Upper lobe of right lung (tissue), 1 donor: Measurements from ENCODE around the gene CLEC16A. TPM values are rescaled to one million over a fixed set of nuclear protein-coding genes. Genes with fewer than 3 reads are reported as not detected.

Source experiments
- ATAC-seq: fragments of 200-7000 bp; cut with Tn5 transposase; one replicate; pipeline ENCODE4 v1.9.1; 2020; ENCODE audit warnings: mild to moderate bottlenecking, moderate library complexity
- DNase-seq: peaks from one replicate; pipeline ENCODE4 v3.0.0-alpha.2; 2020
- H3K27ac ChIP-seq: fragments of 200-600 bp; one replicate; pipeline ENCODE4 v1.8.0; 2022
- H3K27me3 ChIP-seq: fragments of 200-600 bp; one replicate; pipeline ENCODE4 v1.8.0; 2022; ENCODE audit warnings: mild to moderate bottlenecking
- H3K36me3 ChIP-seq: fragments of 200-600 bp; one replicate; pipeline ENCODE4 v1.8.0; 2022
- H3K4me1 ChIP-seq: fragments of 200-600 bp; one replicate; pipeline ENCODE4 v1.8.0; 2022
- H3K4me3 ChIP-seq: fragments of 200-600 bp; one replicate; pipeline ENCODE4 v1.8.0; 2022; ENCODE audit warnings: mild to moderate bottlenecking
- H3K9me3 ChIP-seq: fragments of 200-600 bp; one replicate; pipeline ENCODE4 v1.8.0; 2022
- CTCF ChIP-seq: fragments of 200-600 bp; IDR thresholded peaks from one replicate; pipeline ENCODE4 v1.8.0; 2022; ENCODE audit warnings: antibody characterized with exemption
- intact Hi-C: fragments of 100-400 bp; cut with DNase I; formaldehyde crosslinking; loops from one replicate; pipeline ENCODE4 v1.11.0; 2022
- total RNA-seq: library from RNA; stranded (reverse); fragmentation: NEBNext Ultra II Directional; extraction: Animal tissue kit (Norgen Biotek cat#: 25700); gene quantifications from one replicate; pipeline ENCODE4 v1.2.1, GENCODE V29; 2021
- donor health status: DM: no; HTN: yes; CAD: no; lungs with severe emphysema.

The CLEC16A gene
- total RNA-seq, 1 donor from 2014 or later: 36.9 TPM

- Histone ChIP-seq H3K4me1 (no peaks in the 10 kb centered on the region), H3K9me3 (no peaks in the 10 kb centered on the region), H3K27me3 (no peaks in the 10 kb centered on the region), H3K36me3 (peaks cover 38% of the 10 kb centered on the region), H3K27ac (no peak overlapping the region), H3K4me3 (no peak overlapping the region)
- no peak for DNase-seq
- intact Hi-C loops: no loop called here
- TF ChIP-seq CTCF: no peak
- ATAC-seq: no peak
Measured at GRCh38 chr16:11071829-11072228, 127.5 kb downstream of the CLEC16A start.

- Histone ChIP-seq H3K36me3 (peaks cover 38% of the 10 kb centered on the region), H3K9me3 (no peaks in the 10 kb centered on the region), H3K27ac (no peak overlapping the region), H3K27me3 (no peaks in the 10 kb centered on the region), H3K4me3 (no peak overlapping the region), H3K4me1 (no peaks in the 10 kb centered on the region)
- TF ChIP-seq CTCF: no peak
- ATAC-seq (no peak), DNase-seq (no peak)
- intact Hi-C loops: no loop called here
Measured at GRCh38 chr16:11072420-11073153, 128.2 kb downstream of the CLEC16A start.

DNA sequence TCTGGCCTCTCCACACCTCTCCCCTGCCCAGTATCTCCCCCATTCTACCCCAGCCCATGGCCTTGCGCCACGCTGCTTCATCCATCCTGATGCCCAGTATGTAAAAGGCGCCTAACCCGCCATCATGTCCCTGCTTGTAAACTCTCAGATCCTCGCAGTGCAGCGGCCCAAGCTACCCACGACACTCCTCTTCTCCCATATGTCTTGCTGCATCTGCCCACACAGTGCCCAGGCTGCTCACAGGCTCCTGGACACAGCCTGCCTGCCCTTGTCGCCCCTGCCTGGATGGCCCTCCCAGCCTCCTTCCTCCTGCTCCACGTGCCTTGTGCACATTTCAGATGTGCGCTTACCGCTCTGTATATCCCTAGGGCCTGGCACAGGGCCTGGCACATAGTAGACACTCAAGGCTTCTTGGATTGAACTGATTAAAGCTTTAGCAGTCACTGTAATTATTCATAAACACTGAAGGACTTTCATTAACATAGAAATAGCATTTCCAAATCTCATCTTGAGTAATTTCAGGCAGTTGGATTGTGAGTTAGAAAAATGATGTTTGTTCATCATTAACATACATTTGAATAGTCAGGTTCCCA lies 129.1 kb downstream of the CLEC16A start:
- ATAC-seq: no peak
- no peak overlapping the region for H3K4me3 ChIP-seq
- H3K4me1 ChIP-seq: peaks cover 3% of the 10 kb centered on the region
- H3K27ac ChIP-seq: no peak overlapping the region
- no peaks in the 10 kb centered on the region for H3K27me3 ChIP-seq
- no peak for DNase-seq
- no peaks in the 10 kb centered on the region for H3K9me3 ChIP-seq
- TF ChIP-seq CTCF: no peak
- H3K36me3 ChIP-seq: peaks cover 31% of the 10 kb centered on the region
- intact Hi-C loops: no loop called here

GRCh38 chr16:11074131-11074530 lies 129.8 kb downstream of the CLEC16A start:
- no peak for TF ChIP-seq CTCF
- Histone ChIP-seq H3K27ac (no peak overlapping the region), H3K36me3 (peaks cover 24% of the 10 kb centered on the region), H3K4me1 (peaks cover 8% of the 10 kb centered on the region), H3K4me3 (no peak overlapping the region), H3K27me3 (no peaks in the 10 kb centered on the region), H3K9me3 (no peaks in the 10 kb centered on the region)
- intact Hi-C loops: no loop called here
- ATAC-seq (no peak), DNase-seq (no peak)

DNA sequence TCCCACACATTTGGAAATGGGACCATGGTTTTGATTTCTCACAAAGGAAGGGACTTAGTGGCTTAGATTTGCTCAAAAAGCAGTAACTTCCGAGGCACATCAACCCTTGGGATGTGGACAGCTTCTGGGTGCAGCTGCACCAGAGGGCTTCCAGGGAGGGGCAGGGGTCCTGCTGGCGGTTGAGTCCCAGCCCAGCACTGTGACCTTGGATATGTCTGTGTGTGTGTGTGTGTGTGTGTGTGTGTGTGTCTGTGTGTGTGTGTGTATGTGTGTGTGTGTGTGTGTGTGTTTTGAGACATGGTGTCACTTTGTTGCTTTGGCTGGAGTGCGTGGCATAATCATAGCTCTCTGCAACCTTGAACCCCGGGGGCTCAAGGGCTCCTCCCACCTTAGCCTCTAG lies 130.8 kb downstream of the CLEC16A start:
- Histone ChIP-seq H3K36me3 (peaks cover 24% of the 10 kb centered on the region), H3K27ac (no peak overlapping the region), H3K9me3 (no peaks in the 10 kb centered on the region), H3K4me1 (peaks cover 10% of the 10 kb centered on the region), H3K4me3 (no peak overlapping the region), H3K27me3 (no peaks in the 10 kb centered on the region)
- no peak for DNase-seq
- TF ChIP-seq CTCF: no peak
- ATAC-seq: no peak
- intact Hi-C loops: no loop called here
